ENCODE results near the gene LEKR1. TPM values are rescaled to one million over a fixed set of nuclear protein-coding genes. Genes with fewer than 3 reads are reported as not detected.
"Not testable (repeated sequence)": the region's sequence is repeated elsewhere in the genome, so short reads cannot be mapped to it uniquely, and the experiment has no call there.

LEKR1 gene
- total RNA-seq, 1 donor from 2014 or later, result under 0.01 TPM

- DNase-seq (ENCODE audit: low read depth) (no peak), FAIRE-seq (no peak)
- no peak for TF ChIP-seq CTCF (IDR thresholded peaks at IDR 0.05; ENCODE audit: insufficient read depth, low read length, severe bottlenecking)
- no peak overlapping the region for H3K4me3 ChIP-seq (ENCODE audit: low read depth, low read length)
- no peaks in the 10 kb centered on the region for H3K36me3 ChIP-seq (ENCODE audit: control insufficient read depth, insufficient read depth, low read length)
- no peaks in the 10 kb centered on the region for H3K27me3 ChIP-seq (ENCODE audit: control insufficient read depth, insufficient read depth, low read length)
These were observed 41.8 kb downstream of the LEKR1 start for GRCh38 chr3:156867920-156868319.

- H3K27me3 ChIP-seq (ENCODE audit: control insufficient read depth, insufficient read depth, low read length), result no peaks in the 10 kb centered on the region
- H3K4me3 ChIP-seq (ENCODE audit: low read depth, low read length), result no peak overlapping the region
- H3K36me3 ChIP-seq (ENCODE audit: control insufficient read depth, insufficient read depth, low read length), result no peaks in the 10 kb centered on the region
- DNase-seq (ENCODE audit: low read depth) (no peak), FAIRE-seq (no peak)
- no peak for TF ChIP-seq CTCF (IDR thresholded peaks at IDR 0.05; ENCODE audit: insufficient read depth, low read length, severe bottlenecking)
These were observed 47.8 kb downstream of the LEKR1 start for GRCh38 chr3:156873906-156874305.

GRCh38 chr3:156879491-156879890 lies 53.3 kb downstream of the LEKR1 start:
- not testable (repeated sequence) for FAIRE-seq; DNase-seq (ENCODE audit: low read depth)

GRCh38 chr3:156885761-156886160 lies 59.6 kb downstream of the LEKR1 start:
- no peak for DNase-seq (ENCODE audit: low read depth)
- no peak for TF ChIP-seq CTCF (IDR thresholded peaks at IDR 0.05; ENCODE audit: insufficient read depth, low read length, severe bottlenecking)
- FAIRE-seq, result peak; percentile 89

More at GRCh38 chr3:156879491-156879890, 53.3 kb downstream of the LEKR1 start:
- H3K4me3 ChIP-seq (ENCODE audit: low read depth, low read length); H3K27me3 ChIP-seq (ENCODE audit: control insufficient read depth, insufficient read depth, low read length); H3K36me3 ChIP-seq (ENCODE audit: control insufficient read depth, insufficient read depth, low read length): not testable (repeated sequence)

GRCh38 chr3:156888176-156888575 lies 62.0 kb downstream of the LEKR1 start:
- no peaks in the 10 kb centered on the region for H3K27me3 ChIP-seq (ENCODE audit: control insufficient read depth, insufficient read depth, low read length)
- TF ChIP-seq CTCF (IDR thresholded peaks at IDR 0.05; ENCODE audit: insufficient read depth, low read length, severe bottlenecking), result no peak
- H3K4me3 ChIP-seq (ENCODE audit: low read depth, low read length), result no peak overlapping the region
- DNase-seq (ENCODE audit: low read depth), result no peak
- no peak for FAIRE-seq
- no peaks in the 10 kb centered on the region for H3K36me3 ChIP-seq (ENCODE audit: control insufficient read depth, insufficient read depth, low read length)

More at GRCh38 chr3:156885761-156886160, 59.6 kb downstream of the LEKR1 start:
- Histone ChIP-seq H3K4me3 (ENCODE audit: low read depth, low read length) (no peak overlapping the region), H3K27me3 (ENCODE audit: control insufficient read depth, insufficient read depth, low read length) (no peaks in the 10 kb centered on the region), H3K36me3 (ENCODE audit: control insufficient read depth, insufficient read depth, low read length) (no peaks in the 10 kb centered on the region)

- no peaks in the 10 kb centered on the region for H3K27me3 ChIP-seq (ENCODE audit: control insufficient read depth, insufficient read depth, low read length)
- no peak for DNase-seq (ENCODE audit: low read depth)
- no peak overlapping the region for H3K4me3 ChIP-seq (ENCODE audit: low read depth, low read length)
- FAIRE-seq, result no peak
- H3K36me3 ChIP-seq (ENCODE audit: control insufficient read depth, insufficient read depth, low read length), result no peaks in the 10 kb centered on the region
- TF ChIP-seq CTCF (IDR thresholded peaks at IDR 0.05; ENCODE audit: insufficient read depth, low read length, severe bottlenecking), result no peak
These were observed 62.4 kb downstream of the LEKR1 start for GRCh38 chr3:156888576-156888975.
